ENCODE measurements around the gene HERPUD1.
"Not testable (repeated sequence)": the region's sequence is repeated elsewhere in the genome, so short reads cannot be mapped to it uniquely, and the experiment has no call there.

HERPUD1 gene

DNA sequence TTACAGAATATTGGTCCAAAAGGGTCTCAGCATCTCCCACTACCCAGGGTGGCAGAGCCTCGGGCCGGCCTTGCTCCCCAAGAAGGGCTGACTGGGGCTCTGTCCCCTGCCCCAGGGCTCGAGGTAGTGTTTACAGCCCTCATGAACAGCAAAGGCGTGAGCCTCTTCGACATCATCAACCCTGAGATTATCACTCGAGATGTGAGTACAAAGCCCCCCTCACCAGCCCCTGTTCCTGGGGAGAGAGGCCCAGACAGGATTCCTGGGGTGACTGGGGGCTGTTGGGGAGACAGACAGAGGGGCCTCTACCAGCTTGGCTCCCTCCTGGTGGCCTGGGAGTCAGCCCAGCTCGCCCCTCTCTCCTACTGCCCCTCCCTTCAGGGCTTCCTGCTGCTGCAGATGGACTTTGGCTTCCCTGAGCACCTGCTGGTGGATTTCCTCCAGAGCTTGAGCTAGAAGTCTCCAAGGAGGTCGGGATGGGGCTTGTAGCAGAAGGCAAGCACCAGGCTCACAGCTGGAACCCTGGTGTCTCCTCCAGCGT is 51.3 kb downstream of the HERPUD1 start:
- Histone ChIP-seq H3K4me3 (no peak overlapping the region), H3K36me3 (ENCODE audit: insufficient read depth, low read length) (no peaks in the 10 kb centered on the region), H3K27ac (no peak overlapping the region), H3K9me3 (ENCODE audit: low read depth, low read length) (no peaks in the 10 kb centered on the region), H3K9ac (ENCODE audit: insufficient read length) (no peak overlapping the region)
- no peak for TF ChIP-seq POLR2AphosphoS5 (IDR thresholded peaks at IDR 0.05; ENCODE audit: borderline replicate concordance, low read depth, low read length)
- TF ChIP-seq FOXP2 (optimal IDR thresholded peaks at IDR 0.05; ENCODE audit: control extremely low read depth, extremely low read length, insufficient read depth): no peak
- no peak for TF ChIP-seq EZH2 (IDR thresholded peaks at IDR 0.05)
- DNase-seq (ENCODE audit: low read depth, low spot score): no peak

DNA sequence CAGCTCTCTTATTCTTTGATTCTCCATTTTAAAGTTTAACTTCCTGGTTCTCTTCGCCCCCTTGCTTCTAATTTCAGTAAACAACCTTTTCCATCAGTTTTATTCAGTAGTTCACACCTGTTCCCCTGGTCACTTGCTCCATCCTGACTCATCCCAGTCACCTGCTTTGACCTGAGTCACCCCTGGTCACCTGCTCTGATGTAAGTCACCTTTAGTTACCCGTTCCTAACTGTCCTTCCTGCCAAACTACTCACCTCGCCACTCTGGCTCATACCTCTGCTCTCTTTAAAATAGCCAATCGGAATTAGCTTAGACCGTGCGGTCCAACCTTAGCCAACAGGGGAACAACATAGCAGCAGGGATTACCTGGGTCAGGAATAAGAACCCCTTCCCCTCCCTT is 52.7 kb downstream of the HERPUD1 start:
- no peak overlapping the region for H3K4me3 ChIP-seq
- no peak for DNase-seq (ENCODE audit: low read depth, low spot score)
- no peak overlapping the region for H3K27ac ChIP-seq
- no peaks in the 10 kb centered on the region for H3K36me3 ChIP-seq (ENCODE audit: insufficient read depth, low read length)
- H3K9me3 ChIP-seq (ENCODE audit: low read depth, low read length): no peaks in the 10 kb centered on the region
- no peak overlapping the region for H3K9ac ChIP-seq (ENCODE audit: insufficient read length)
- no peak for TF ChIP-seq FOXP2 (optimal IDR thresholded peaks at IDR 0.05; ENCODE audit: control extremely low read depth, extremely low read length, insufficient read depth)
- no peak for TF ChIP-seq EZH2 (IDR thresholded peaks at IDR 0.05)
- no peak for TF ChIP-seq POLR2AphosphoS5 (IDR thresholded peaks at IDR 0.05; ENCODE audit: borderline replicate concordance, low read depth, low read length)

- no peak overlapping the region for H3K9ac ChIP-seq (ENCODE audit: insufficient read length)
- no peak for TF ChIP-seq EZH2 (IDR thresholded peaks at IDR 0.05)
- TF ChIP-seq FOXP2 (optimal IDR thresholded peaks at IDR 0.05; ENCODE audit: control extremely low read depth, extremely low read length, insufficient read depth): no peak
- TF ChIP-seq POLR2AphosphoS5 (IDR thresholded peaks at IDR 0.05; ENCODE audit: borderline replicate concordance, low read depth, low read length): no peak
- no peak for DNase-seq (ENCODE audit: low read depth, low spot score)
- H3K9me3 ChIP-seq (ENCODE audit: low read depth, low read length): no peaks in the 10 kb centered on the region
- no peaks in the 10 kb centered on the region for H3K36me3 ChIP-seq (ENCODE audit: insufficient read depth, low read length)
- no peak overlapping the region for H3K27ac ChIP-seq
- H3K4me3 ChIP-seq: no peak overlapping the region
Observed at GRCh38 chr16:56985288-56985961, 53.5 kb downstream of the HERPUD1 start.

DNA sequence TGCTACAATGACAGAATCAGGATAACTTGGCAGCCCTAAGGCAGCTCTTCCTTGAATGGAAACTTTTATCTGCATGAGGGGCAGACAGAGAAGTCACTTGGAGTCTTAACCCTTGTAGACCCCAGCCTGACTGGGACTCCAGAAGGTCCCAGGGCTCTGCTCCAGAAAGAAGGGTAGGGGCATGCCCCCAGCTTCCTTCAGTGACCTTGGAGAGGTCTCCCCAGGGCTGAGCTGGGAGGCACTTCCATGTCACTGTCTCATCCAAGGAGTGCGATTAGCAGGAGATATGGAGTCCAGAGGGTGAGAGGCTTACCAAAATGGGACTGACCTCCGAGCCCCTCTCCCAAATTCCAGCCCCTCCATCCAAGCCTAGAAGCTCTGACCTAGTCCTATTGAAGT is 54.0 kb downstream of the HERPUD1 start:
- TF ChIP-seq FOXP2 (optimal IDR thresholded peaks at IDR 0.05; ENCODE audit: control extremely low read depth, extremely low read length, insufficient read depth) (no peak), EZH2 (IDR thresholded peaks at IDR 0.05) (no peak), POLR2AphosphoS5 (IDR thresholded peaks at IDR 0.05; ENCODE audit: borderline replicate concordance, low read depth, low read length) (no peak)
- Histone ChIP-seq H3K27ac (no peak overlapping the region), H3K9me3 (ENCODE audit: low read depth, low read length) (no peaks in the 10 kb centered on the region), H3K9ac (ENCODE audit: insufficient read length) (no peak overlapping the region), H3K4me3 (no peak overlapping the region), H3K36me3 (ENCODE audit: insufficient read depth, low read length) (no peaks in the 10 kb centered on the region)
- DNase-seq (ENCODE audit: low read depth, low spot score): no peak

DNA sequence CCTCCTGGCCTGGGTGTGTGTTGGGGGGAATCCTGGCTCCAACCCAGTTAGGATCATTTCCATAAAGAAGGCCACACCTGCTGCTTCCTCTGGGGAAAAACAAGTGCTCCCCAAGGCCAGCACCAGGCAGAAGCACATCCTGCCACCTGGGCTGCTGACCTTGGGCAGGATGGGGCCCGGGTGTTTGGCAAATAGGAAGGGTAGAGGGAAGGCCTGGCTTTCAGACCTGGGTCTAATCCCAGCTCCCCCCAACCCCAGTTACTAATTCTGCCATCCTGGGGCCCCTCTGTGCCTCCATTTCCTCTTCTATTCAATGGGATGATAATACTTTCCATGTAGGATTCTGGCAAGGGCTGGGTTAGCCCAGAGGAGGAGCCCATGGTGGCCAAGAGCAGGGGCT is 54.4 kb downstream of the HERPUD1 start:
- Histone ChIP-seq H3K9ac (ENCODE audit: insufficient read length) (no peak overlapping the region), H3K36me3 (ENCODE audit: insufficient read depth, low read length) (no peaks in the 10 kb centered on the region), H3K9me3 (ENCODE audit: low read depth, low read length) (no peaks in the 10 kb centered on the region), H3K27ac (no peak overlapping the region), H3K4me3 (no peak overlapping the region)
- TF ChIP-seq FOXP2 (optimal IDR thresholded peaks at IDR 0.05; ENCODE audit: control extremely low read depth, extremely low read length, insufficient read depth) (no peak), POLR2AphosphoS5 (IDR thresholded peaks at IDR 0.05; ENCODE audit: borderline replicate concordance, low read depth, low read length) (no peak), EZH2 (IDR thresholded peaks at IDR 0.05) (no peak)
- DNase-seq (ENCODE audit: low read depth, low spot score): no peak

DNA sequence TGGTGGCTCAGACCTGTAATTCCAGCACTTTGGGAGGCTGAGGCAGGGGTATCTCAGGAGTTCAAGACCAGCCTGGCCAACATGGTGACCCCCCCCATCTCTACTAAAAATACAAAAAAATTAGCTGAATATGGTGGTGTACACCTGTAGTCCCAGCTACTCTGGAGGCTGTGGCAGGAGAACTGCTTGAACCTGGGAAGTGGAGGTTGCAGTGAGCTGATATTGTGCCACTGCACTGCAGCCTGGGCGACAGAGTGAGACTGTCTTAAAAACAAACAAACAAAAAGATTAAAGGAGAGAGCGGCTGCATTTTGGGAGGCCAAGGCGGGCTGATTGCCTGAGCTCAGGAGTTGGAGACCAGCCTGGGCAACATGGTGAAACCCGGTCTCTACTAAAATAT is 55.0 kb downstream of the HERPUD1 start:
- H3K9ac ChIP-seq (ENCODE audit: insufficient read length); H3K36me3 ChIP-seq (ENCODE audit: insufficient read depth, low read length); H3K9me3 ChIP-seq (ENCODE audit: low read depth, low read length); H3K27ac ChIP-seq; H3K4me3 ChIP-seq; DNase-seq (ENCODE audit: low read depth, low spot score): not testable (repeated sequence)

GRCh38 chr16:56987692-56988091 is 55.8 kb downstream of the HERPUD1 start:
- H3K27ac ChIP-seq: no peak overlapping the region
- no peak overlapping the region for H3K9ac ChIP-seq (ENCODE audit: insufficient read length)
- DNase-seq (ENCODE audit: low read depth, low spot score): no peak
- H3K4me3 ChIP-seq: no peak overlapping the region
- H3K9me3 ChIP-seq (ENCODE audit: low read depth, low read length): no peaks in the 10 kb centered on the region
- no peaks in the 10 kb centered on the region for H3K36me3 ChIP-seq (ENCODE audit: insufficient read depth, low read length)
- TF ChIP-seq POLR2AphosphoS5 (IDR thresholded peaks at IDR 0.05; ENCODE audit: borderline replicate concordance, low read depth, low read length) (no peak), EZH2 (IDR thresholded peaks at IDR 0.05) (no peak), FOXP2 (optimal IDR thresholded peaks at IDR 0.05; ENCODE audit: control extremely low read depth, extremely low read length, insufficient read depth) (no peak)

DNA sequence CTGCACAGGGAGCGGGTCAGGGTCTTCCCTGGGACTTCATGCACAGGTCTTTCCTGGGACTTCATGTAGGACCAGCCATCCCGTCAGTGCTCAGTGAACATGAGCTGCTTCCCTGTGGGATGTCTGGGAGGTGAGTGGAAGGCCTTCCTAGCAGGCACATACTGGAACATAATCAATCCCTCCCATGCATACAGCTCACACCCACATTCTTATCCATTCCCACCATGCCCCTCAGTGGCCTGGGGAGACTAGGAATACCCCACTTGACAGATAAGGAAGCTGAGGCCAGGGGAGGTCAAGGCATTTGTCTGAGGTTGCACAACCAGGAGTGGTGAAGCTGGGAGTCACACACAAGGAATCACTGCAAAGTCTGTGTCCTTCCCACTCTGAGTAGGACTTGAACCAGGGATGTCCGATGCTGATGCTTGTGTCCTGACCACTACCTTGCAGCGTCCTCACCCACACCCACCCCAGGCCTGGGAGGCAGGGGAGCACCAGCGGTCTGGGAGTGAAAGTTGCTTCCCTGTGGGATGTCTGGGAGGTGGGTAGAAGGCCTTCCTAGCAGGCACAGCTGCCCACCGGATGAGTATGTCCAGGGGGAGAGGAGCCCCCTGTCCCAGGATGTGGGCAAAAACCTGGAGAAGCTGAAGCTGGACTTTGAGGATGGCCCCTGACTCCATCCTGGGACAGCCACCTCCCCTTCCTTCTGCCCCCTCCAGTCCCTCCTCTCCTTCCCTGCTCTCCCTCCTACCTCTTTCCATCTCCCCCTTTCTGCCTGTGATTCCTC is 56.4 kb downstream of the HERPUD1 start:
- no peak for TF ChIP-seq POLR2AphosphoS5 (IDR thresholded peaks at IDR 0.05; ENCODE audit: borderline replicate concordance, low read depth, low read length)
- TF ChIP-seq EZH2 (IDR thresholded peaks at IDR 0.05): no peak
- no peak for TF ChIP-seq FOXP2 (optimal IDR thresholded peaks at IDR 0.05; ENCODE audit: control extremely low read depth, extremely low read length, insufficient read depth)
- Histone ChIP-seq H3K9ac (ENCODE audit: insufficient read length) (no peak overlapping the region), H3K27ac (no peak overlapping the region), H3K4me3 (no peak overlapping the region), H3K36me3 (ENCODE audit: insufficient read depth, low read length) (no peaks in the 10 kb centered on the region), H3K9me3 (ENCODE audit: low read depth, low read length) (no peaks in the 10 kb centered on the region)
- DNase-seq (ENCODE audit: low read depth, low spot score): no peak

Measured in SK-N-MC (cell line).